GM13977 (cell line): Measurements from ENCODE around the gene UBA3.

Source experiments
- DNase-seq: peaks from one replicate; pipeline ENCODE4 v3.0.0; 2012; ENCODE audit warnings: low spot score
- in situ Hi-C: fragments of 300-500 bp; cut with MboI; formaldehyde crosslinking; loops from one replicate; pipeline ENCODE4 v1.12.0; 2022; ENCODE audit warnings: low sequenced_read_pairs, low pct_unique_long_range_greater_than_20kb, mixed read lengths, inconsistent platforms; ENCODE audit not compliant: unreplicated experiment
- TF ChIP-seq, protein P1 (sequence below): IDR thresholded peaks from 2 replicates; pipeline ENCODE4 v1.5.1; 2012; ENCODE audit warnings: mild to moderate bottlenecking, control low read depth; ENCODE audit not compliant: insufficient read depth; ENCODE audit errors: extremely low read depth, missing control alignments

Gene UBA3

DNA sequence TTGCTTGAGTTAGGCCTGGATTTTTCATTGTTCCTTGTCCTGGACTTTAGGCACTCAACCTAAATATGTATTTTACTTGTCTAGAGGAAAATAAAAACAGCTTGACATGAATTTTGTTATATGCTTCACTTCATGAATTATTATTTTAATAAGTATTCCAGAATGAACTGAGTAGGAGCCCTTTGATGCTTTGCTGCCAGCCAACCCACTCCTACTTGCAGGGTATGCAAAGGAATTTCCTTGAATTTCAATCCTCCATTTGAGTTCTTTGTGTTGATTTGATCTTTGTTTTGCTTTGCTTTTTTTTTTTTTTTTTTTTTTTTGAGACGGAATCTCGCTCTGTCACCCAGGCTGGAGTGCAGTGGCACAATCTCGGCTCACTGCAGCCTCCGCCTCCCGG is 16.1 kb upstream of the UBA3 start:
- TF ChIP-seq, protein P1, sequence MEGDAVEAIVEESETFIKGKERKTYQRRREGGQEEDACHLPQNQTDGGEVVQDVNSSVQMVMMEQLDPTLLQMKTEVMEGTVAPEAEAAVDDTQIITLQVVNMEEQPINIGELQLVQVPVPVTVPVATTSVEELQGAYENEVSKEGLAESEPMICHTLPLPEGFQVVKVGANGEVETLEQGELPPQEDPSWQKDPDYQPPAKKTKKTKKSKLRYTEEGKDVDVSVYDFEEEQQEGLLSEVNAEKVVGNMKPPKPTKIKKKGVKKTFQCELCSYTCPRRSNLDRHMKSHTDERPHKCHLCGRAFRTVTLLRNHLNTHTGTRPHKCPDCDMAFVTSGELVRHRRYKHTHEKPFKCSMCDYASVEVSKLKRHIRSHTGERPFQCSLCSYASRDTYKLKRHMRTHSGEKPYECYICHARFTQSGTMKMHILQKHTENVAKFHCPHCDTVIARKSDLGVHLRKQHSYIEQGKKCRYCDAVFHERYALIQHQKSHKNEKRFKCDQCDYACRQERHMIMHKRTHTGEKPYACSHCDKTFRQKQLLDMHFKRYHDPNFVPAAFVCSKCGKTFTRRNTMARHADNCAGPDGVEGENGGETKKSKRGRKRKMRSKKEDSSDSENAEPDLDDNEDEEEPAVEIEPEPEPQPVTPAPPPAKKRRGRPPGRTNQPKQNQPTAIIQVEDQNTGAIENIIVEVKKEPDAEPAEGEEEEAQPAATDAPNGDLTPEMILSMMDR, result no peak
- in situ Hi-C loops, result no loop called here
- DNase-seq, result no peak

DNA sequence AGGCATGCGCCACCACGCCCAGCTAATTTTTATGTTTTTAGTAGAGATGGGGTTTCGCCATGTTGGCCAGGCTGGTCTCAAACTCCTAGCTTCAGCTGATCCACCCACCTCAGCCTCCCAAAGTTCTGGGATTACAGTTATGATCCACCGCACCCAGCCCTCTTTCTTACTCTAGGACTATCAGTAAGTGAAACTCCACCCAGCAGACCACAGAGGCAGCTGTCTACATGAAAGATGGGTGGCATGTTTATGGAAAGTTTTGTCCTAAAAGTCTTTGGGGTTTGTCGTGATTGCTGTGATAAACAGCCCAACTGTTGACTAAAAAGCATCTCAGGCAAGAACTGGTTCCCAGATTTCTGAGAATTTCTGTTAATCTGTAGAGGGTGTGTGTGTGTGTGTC is 15.5 kb upstream of the UBA3 start:
- DNase-seq, result no peak
- TF ChIP-seq, protein P1, result no peak
- in situ Hi-C loops, result no loop called here

DNA sequence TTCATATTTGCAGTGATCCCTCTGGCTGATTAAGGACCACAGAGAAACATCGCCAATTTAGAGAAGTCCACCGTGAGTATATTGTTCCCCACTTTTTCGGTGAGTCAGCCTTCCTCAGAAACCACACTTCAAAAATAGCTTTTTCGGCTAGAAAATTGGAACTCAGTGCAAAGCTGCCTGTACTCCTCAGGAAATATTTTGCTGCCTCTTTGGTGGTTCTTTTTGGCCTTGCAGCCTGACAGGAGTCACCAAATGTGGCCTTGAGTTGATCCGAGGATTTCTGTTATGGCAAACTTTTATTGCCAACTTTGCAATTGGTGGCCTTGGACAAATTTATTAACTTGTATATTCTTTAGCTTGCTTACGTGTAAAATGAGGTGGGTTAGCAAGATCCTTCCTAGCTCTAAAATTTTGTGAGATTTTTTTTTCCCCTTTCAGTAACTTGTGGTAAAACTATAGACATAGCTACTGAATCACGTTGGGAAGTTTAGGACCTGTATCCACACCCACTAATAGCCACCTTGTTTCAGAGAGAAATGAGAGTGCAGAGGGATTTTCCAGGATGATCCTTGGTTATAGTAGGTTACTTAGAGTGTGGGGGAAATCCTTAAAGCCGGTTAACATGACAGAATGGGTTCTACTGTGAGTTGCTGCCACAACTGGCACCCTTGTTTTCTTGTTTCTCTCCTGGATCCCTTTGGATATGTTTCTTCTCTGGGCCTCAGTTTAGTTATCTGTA is 14.5 kb upstream of the UBA3 start:
- TF ChIP-seq, protein P1, result no peak
- in situ Hi-C loops, result no loop called here
- DNase-seq, result no peak

DNA sequence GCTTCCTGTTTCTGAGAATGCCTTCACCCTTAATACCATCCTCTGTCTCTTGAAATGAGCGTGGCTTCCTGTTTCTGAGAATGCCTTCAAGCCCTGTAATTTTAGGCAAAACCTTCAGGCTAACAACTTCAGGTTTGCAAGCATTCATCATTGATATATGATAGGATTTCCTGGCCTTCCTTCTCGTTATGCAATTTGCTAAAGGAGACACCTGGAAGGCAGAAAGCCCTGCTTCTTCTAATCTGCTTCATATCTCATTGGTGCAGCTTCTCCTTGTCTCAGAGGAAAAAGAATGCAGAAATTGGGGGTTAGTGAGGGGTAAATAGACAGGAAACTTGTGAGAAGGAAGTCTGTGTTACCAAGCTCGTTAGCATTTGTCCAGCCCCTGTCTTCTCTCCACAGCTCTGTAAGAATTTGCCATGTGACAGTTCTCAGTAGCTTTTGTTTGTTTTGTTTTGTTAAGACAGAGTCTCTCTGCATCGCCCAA is 11.9 kb upstream of the UBA3 start:
- TF ChIP-seq, protein P1, result no peak
- in situ Hi-C loops, result no loop called here
- DNase-seq, result no peak

DNA sequence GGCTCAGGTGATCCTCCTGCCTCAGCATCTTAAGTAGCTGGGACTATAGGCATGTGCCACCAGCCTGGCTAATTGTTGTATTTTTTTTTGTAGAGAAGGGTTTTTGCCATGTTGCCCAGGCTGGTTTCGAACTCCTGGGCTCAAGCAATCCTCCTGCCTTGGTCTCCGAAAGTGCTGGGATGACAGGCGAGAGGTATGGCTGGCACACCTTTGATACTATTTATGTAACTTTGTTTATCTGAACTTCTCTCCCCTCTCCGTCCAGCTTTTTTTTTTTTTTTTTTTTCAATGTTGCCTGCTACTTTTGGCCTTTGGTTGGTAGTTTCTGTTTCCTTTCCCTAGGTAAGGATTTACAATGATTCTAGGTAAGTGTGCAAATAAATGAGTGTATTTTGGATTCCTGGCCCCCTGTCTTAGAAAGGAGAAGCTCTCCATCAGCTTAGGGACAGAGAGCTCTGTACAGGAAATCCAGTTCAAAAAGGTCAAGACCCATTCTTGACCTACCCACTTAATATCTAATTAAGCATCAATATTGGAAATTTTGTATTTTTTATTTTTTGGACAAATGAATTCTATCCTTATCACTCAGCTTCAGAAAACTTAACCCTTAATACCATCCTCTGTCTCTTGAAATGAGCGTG is 11.3 kb upstream of the UBA3 start:
- TF ChIP-seq, protein P1, result no peak
- no peak for DNase-seq
- in situ Hi-C loops, result no loop called here

DNA sequence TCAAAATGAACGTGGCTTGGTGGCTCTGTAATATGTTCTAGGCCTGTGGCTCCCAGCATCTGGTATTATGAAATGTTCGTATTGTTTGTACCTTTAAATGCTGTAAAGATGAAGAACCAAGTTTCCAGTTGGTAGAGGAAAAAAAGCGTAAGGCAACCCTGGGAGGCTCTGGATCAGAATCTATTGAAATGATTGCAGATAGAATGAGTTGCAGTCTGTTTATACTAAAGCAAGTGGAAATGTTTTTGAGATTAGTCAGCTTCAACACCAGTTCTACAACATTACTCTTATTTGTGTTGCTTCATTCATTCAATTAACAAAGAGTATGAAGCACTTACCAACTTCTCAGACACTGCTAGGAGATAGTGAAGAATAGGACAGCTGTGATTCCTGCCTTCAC is 9.9 kb upstream of the UBA3 start:
- in situ Hi-C loops, result no loop called here
- TF ChIP-seq, protein P1, result no peak
- DNase-seq, result no peak
